ELF-1 (cell line): ENCODE measurements around the gene CALML4.
"Not testable (repeated sequence)": the region's sequence is repeated elsewhere in the genome, so short reads cannot be mapped to it uniquely, and the experiment has no call there.

Experiments used
- DNase-seq: peaks from one replicate; pipeline ENCODE4 v3.0.0-alpha.2; 2016; ENCODE audit warnings: low read depth, low spot score

The CALML4 gene

GRCh38 chr15:68224546-68225250, 19.6 kb upstream of the CALML4 start:
- DNase-seq: no peak

GRCh38 chr15:68224108-68224507, 19.0 kb upstream of the CALML4 start:
- DNase-seq: no peak

- no peak for DNase-seq
Measured at GRCh38 chr15:68223171-68223570, 18.0 kb upstream of the CALML4 start.

GRCh38 chr15:68222432-68222743, 17.3 kb upstream of the CALML4 start:
- DNase-seq: not testable (repeated sequence)

- DNase-seq: not testable (repeated sequence)
Measured at GRCh38 chr15:68221530-68222431, 16.6 kb upstream of the CALML4 start.

GRCh38 chr15:68220967-68221366, 15.8 kb upstream of the CALML4 start:
- DNase-seq: no peak

GRCh38 chr15:68220489-68220888, 15.4 kb upstream of the CALML4 start:
- no peak for DNase-seq

GRCh38 chr15:68218847-68219798, 14.0 kb upstream of the CALML4 start:
- DNase-seq: no peak

GRCh38 chr15:68218331-68218730, 13.2 kb upstream of the CALML4 start:
- DNase-seq: no peak

GRCh38 chr15:68217341-68217740, 12.2 kb upstream of the CALML4 start:
- DNase-seq: no peak

GRCh38 chr15:68214838-68215254, 9.7 kb upstream of the CALML4 start:
- no peak for DNase-seq

- DNase-seq: no peak
Measured at GRCh38 chr15:68213991-68214837, 9.1 kb upstream of the CALML4 start.

GRCh38 chr15:68213491-68213845, 8.3 kb upstream of the CALML4 start:
- DNase-seq: not testable (repeated sequence)

- DNase-seq: no peak
Measured at GRCh38 chr15:68211656-68212320, 6.7 kb upstream of the CALML4 start.

- peak; percentile 71 for DNase-seq
Measured at GRCh38 chr15:68210821-68211655, 5.9 kb upstream of the CALML4 start.

- DNase-seq: no peak
Measured at GRCh38 chr15:68210409-68210756, 5.3 kb upstream of the CALML4 start.

- no peak for DNase-seq
Measured at GRCh38 chr15:68209735-68210408, 4.7 kb upstream of the CALML4 start.

- DNase-seq: no peak
Measured at GRCh38 chr15:68209272-68209671, 4.1 kb upstream of the CALML4 start.

GRCh38 chr15:68208636-68209240, 3.6 kb upstream of the CALML4 start:
- no peak for DNase-seq
